ENCODE measurements around the gene TERT.

DNA sequence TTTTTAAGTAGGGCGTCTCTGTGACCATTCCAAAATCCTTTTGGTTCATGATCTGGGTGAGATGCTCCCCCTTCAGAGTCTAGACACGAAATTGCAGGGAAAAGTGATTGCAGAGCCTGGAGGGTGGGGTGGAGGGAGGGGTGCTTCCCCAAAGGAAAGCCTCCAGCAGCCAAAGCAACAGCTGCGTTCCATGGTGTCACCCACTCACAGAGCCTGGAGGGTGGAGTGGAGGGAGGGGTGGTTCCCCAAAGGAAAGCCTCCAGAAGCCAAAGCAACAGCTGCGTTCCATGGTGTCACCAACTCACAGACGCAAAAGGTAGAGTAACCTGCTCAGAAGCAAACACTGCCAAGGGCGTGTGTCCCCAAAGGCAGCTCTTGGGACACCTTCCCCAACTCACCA is 47.1 kb downstream of the TERT start:
- TF ChIP-seq, protein P1, sequence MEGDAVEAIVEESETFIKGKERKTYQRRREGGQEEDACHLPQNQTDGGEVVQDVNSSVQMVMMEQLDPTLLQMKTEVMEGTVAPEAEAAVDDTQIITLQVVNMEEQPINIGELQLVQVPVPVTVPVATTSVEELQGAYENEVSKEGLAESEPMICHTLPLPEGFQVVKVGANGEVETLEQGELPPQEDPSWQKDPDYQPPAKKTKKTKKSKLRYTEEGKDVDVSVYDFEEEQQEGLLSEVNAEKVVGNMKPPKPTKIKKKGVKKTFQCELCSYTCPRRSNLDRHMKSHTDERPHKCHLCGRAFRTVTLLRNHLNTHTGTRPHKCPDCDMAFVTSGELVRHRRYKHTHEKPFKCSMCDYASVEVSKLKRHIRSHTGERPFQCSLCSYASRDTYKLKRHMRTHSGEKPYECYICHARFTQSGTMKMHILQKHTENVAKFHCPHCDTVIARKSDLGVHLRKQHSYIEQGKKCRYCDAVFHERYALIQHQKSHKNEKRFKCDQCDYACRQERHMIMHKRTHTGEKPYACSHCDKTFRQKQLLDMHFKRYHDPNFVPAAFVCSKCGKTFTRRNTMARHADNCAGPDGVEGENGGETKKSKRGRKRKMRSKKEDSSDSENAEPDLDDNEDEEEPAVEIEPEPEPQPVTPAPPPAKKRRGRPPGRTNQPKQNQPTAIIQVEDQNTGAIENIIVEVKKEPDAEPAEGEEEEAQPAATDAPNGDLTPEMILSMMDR (IDR thresholded peaks at IDR 0.05) = no peak
- TF ChIP-seq POLR2A (IDR thresholded peaks at IDR 0.05) (no peak), POLR2AphosphoS5 (IDR thresholded peaks at IDR 0.05) (no peak)

Data from stomach (tissue), 4 donors.